ENCODE measurements around the gene GADD45GIP1.
A peak's percentile ranks its signal among the peaks of the same experiment; 100 is the strongest.
"Not testable (repeated sequence)": the region's sequence is repeated elsewhere in the genome, so short reads cannot be mapped to it uniquely, and the experiment has no call there.

Gene GADD45GIP1

GRCh38 chr19:12944104-12944674 lies 12.8 kb downstream of the GADD45GIP1 start:
- no peak for DNase-seq

GRCh38 chr19:12943437-12944044 lies 13.5 kb downstream of the GADD45GIP1 start:
- DNase-seq = no peak

- no peak for DNase-seq
These were observed 16.1 kb downstream of the GADD45GIP1 start for GRCh38 chr19:12940897-12941296.

GRCh38 chr19:12939975-12940423 lies 17.0 kb downstream of the GADD45GIP1 start:
- DNase-seq = no peak

GRCh38 chr19:12938779-12939601 lies 18.0 kb downstream of the GADD45GIP1 start:
- peak in 4 of 56 donors; percentile 9 to 47 (median 24) for DNase-seq

GRCh38 chr19:12937927-12938778 lies 18.9 kb downstream of the GADD45GIP1 start, which contains the start of gene CALR:
Gene CALR, plus strand, starts transcription at chr19:12938609. Its CDS starts 71 bp downstream, at chr19:12938680.
- DNase-seq = peak in 55 of 56 donors; percentile 76 to 100 (median 99)

- peak in 10 of 56 donors; percentile 8 to 40 (median 26) for DNase-seq
These were observed 19.7 kb downstream of the GADD45GIP1 start for GRCh38 chr19:12937093-12937926.

- no peak for DNase-seq
These were observed 20.4 kb downstream of the GADD45GIP1 start for GRCh38 chr19:12936582-12936981.

- DNase-seq = no peak
These were observed 22.0 kb downstream of the GADD45GIP1 start for GRCh38 chr19:12935071-12935470.

- DNase-seq = peak; percentile 38 to 98 (median 92)
These were observed 23.5 kb downstream of the GADD45GIP1 start, which contains the start of gene FARSA for GRCh38 chr19:12933287-12934072. Gene FARSA, minus strand, starts transcription at chr19:12933711. Its CDS starts 15 bp downstream, at chr19:12933696.

GRCh38 chr19:12932392-12933286 lies 24.4 kb downstream of the GADD45GIP1 start:
- DNase-seq = no peak

GRCh38 chr19:12930002-12930645 lies 26.9 kb downstream of the GADD45GIP1 start:
- DNase-seq = no peak

- DNase-seq = no peak
These were observed 32.3 kb downstream of the GADD45GIP1 start for GRCh38 chr19:12924621-12925310.

GRCh38 chr19:12922959-12923358 lies 34.1 kb downstream of the GADD45GIP1 start:
- no peak for DNase-seq

GRCh38 chr19:12921047-12921446 lies 36.0 kb downstream of the GADD45GIP1 start:
- DNase-seq = no peak

- no peak for DNase-seq
These were observed 38.8 kb downstream of the GADD45GIP1 start for GRCh38 chr19:12918253-12918652.

- not testable (repeated sequence) for DNase-seq
These were observed 41.2 kb downstream of the GADD45GIP1 start for GRCh38 chr19:12915860-12916259.

Data from amygdala (tissue), 56 donors.